SH-SY5Y (cell line): ENCODE measurements around the gene ATP8A2.

Experiments
- GATA2 ChIP-seq: IDR thresholded peaks from 2 replicates; pipeline ENCODE4 v1.6.1; 2011; ENCODE audit warnings: mild to moderate bottlenecking, low read depth, low read length
- GATA3 ChIP-seq: IDR thresholded peaks from 2 replicates; pipeline ENCODE4 v1.6.1; 2011; ENCODE audit warnings: low read depth, mild to moderate bottlenecking, low read length, moderate library complexity

DNA sequence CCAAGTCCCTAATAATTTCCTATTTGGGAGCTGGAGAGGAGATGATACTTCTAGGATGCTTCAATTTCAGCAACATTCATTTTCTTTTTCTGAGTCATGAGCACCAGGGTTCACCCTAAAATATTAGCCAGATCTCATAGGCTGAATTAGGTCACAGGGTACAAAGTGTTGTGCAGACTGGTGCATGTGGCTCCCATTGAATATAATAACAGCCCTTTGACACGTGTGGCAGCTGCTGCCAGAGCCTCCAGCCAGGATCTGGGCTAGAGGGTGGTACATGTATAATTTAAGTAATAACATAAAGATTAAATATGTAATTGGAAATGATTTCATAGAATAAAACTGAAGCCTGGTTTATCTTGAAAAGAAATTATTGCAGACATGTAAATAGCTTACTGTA lies 244.9 kb downstream of the ATP8A2 start:
- TF ChIP-seq GATA2 (no peak), GATA3 (no peak)
